ENCODE measurements around the gene SCN3A.

DNA sequence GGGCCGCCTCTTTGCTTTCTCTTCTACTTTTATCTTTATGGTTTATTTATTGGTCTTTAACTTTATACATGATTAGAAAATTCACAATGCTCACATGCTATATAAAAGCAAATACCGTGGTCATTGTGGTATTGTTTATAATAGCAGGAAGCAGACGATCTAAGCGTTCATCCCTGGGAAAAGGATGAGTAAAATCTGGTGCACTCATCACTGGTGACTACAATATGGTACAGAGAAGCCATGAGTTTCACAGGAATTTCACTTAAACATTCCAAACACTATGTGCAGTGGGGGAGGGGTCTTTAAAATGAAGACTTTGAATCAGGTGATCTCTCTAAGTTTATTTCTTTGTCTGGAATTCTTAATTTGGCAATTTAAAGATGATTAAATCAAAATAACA is 97.9 kb downstream of the SCN3A start:
- TF ChIP-seq CTCF (IDR thresholded peaks at IDR 0.05) (no peak), POLR2AphosphoS5 (IDR thresholded peaks at IDR 0.05) (no peak), POLR2A (IDR thresholded peaks at IDR 0.05) (no peak)
